ENCODE measurements around the gene HOXC12. TPM values are rescaled to one million over a fixed set of nuclear protein-coding genes. Genes with fewer than 3 reads are reported as not detected.

The HOXC12 gene
- total RNA-seq, 1 donor from 2014 or later: not detected

GRCh38 chr12:53994264-53995001 lies 39.7 kb downstream of the HOXC12 start:
- Mint-ChIP-seq H3K27ac (peak overlapping the region; percentile 54), H3K27me3 (peaks cover 100% of the 10 kb centered on the region), H3K4me3 (peak overlapping the region; percentile 79), H3K36me3 (no peaks in the 10 kb centered on the region), H3K4me1 (ENCODE audit: unreplicated experiment) (peaks cover 14% of the 10 kb centered on the region), H3K9me3 (no peaks in the 10 kb centered on the region)
- TF ChIP-seq CTCF (conservative IDR thresholded peaks at IDR 0.05): no peak
- DNase-seq (ENCODE audit: extremely low spot score, unreplicated experiment): no peak

GRCh38 chr12:53995002-53995377 lies 40.3 kb downstream of the HOXC12 start:
- H3K27me3 Mint-ChIP-seq: peaks cover 100% of the 10 kb centered on the region
- peak overlapping the region; percentile 66 for H3K4me3 Mint-ChIP-seq
- peaks cover 11% of the 10 kb centered on the region for H3K4me1 Mint-ChIP-seq (ENCODE audit: unreplicated experiment)
- no peak for TF ChIP-seq CTCF (conservative IDR thresholded peaks at IDR 0.05)
- DNase-seq (ENCODE audit: extremely low spot score, unreplicated experiment): no peak
- no peaks in the 10 kb centered on the region for H3K9me3 Mint-ChIP-seq
- peak overlapping the region; percentile 28 for H3K27ac Mint-ChIP-seq
- H3K36me3 Mint-ChIP-seq: no peaks in the 10 kb centered on the region

- peak overlapping the region; percentile 76 for H3K4me3 Mint-ChIP-seq
- H3K9me3 Mint-ChIP-seq: no peaks in the 10 kb centered on the region
- H3K27ac Mint-ChIP-seq: peak overlapping the region; percentile 28
- peaks cover 11% of the 10 kb centered on the region for H3K4me1 Mint-ChIP-seq (ENCODE audit: unreplicated experiment)
- H3K27me3 Mint-ChIP-seq: peaks cover 100% of the 10 kb centered on the region
- H3K36me3 Mint-ChIP-seq: no peaks in the 10 kb centered on the region
- TF ChIP-seq CTCF (conservative IDR thresholded peaks at IDR 0.05): no peak
- DNase-seq (ENCODE audit: extremely low spot score, unreplicated experiment): no peak
These were observed 40.9 kb downstream of the HOXC12 start for GRCh38 chr12:53995378-53996239.

- TF ChIP-seq CTCF (conservative IDR thresholded peaks at IDR 0.05): no peak
- no peak for DNase-seq (ENCODE audit: extremely low spot score, unreplicated experiment)
- H3K9me3 Mint-ChIP-seq: no peaks in the 10 kb centered on the region
- H3K27me3 Mint-ChIP-seq: peaks cover 100% of the 10 kb centered on the region
- peaks cover 11% of the 10 kb centered on the region for H3K4me1 Mint-ChIP-seq (ENCODE audit: unreplicated experiment)
- H3K27ac Mint-ChIP-seq: no peak overlapping the region
- no peaks in the 10 kb centered on the region for H3K36me3 Mint-ChIP-seq
- peak overlapping the region; percentile 76 for H3K4me3 Mint-ChIP-seq
These were observed 41.8 kb downstream of the HOXC12 start for GRCh38 chr12:53996240-53997203.

Data from type B pancreatic cell (in vitro differentiated cells).